IMR-90 (cell line): ENCODE results near the gene VSIG4. TPM values are rescaled to one million over a fixed set of nuclear protein-coding genes. Genes with fewer than 3 reads are reported as not detected.

Source experiments
- ATAC-seq: fragments of 200-7000 bp; cut with Tn5 transposase; 2 replicates; pipeline ENCODE4 v1.9.1; 2020; ENCODE audit warnings: low read depth, mild to moderate bottlenecking, moderate library complexity
- BruUV-seq: library from RNA; stranded (reverse); fragments of 400-500 nt; replicated peaks from 2 replicates; lab custom pipeline; 2021; lab: Mats Ljungman, UMichigan
- CTCF ChIA-PET: fragments of 300-600 bp; formaldehyde crosslinking; extraction: SDS; loops from one replicate; lab custom pipeline; 2021; ENCODE audit warnings: antibody characterized with exemption; lab: Yijun Ruan, JAX
- POLR2A ChIA-PET: fragments of 300-600 bp; sonication (Branson Sonifier 250); formaldehyde crosslinking; loops from one replicate; lab custom pipeline; 2022; ENCODE audit warnings: antibody characterized with exemption; ENCODE audit not compliant: unreplicated experiment; lab: Charles Lee
- DNase-seq: peaks from one replicate; pipeline ENCODE4 v3.0.0; 2013
- H2AFZ ChIP-seq: replicated peaks from 2 replicates; pipeline ENCODE3; 2013; ENCODE audit warnings: low read length, mild to moderate bottlenecking; ENCODE audit not compliant: poor library complexity
- H2AK5ac ChIP-seq: 2 replicates; pipeline ENCODE4 v1.6.1; 2013; ENCODE audit warnings: low read depth, low read length, inconsistent platforms
- H2AK9ac ChIP-seq: replicated peaks from 2 replicates; pipeline ENCODE3; 2013; ENCODE audit warnings: mild to moderate bottlenecking, low read depth, low read length, moderate library complexity; ENCODE audit not compliant: poor library complexity
- H2BK120ac ChIP-seq: 2 replicates; pipeline ENCODE4 v1.6.1; 2013; ENCODE audit warnings: low read depth, low read length, inconsistent platforms
- H2BK15ac ChIP-seq: 3 replicates; pipeline ENCODE4 v1.6.1; 2013; ENCODE audit warnings: low read depth, low read length, inconsistent platforms
- H2BK20ac ChIP-seq: 2 replicates; pipeline ENCODE4 v1.6.1; 2013; ENCODE audit warnings: low read depth, mild to moderate bottlenecking, inconsistent platforms, low read length, moderate library complexity
- H2BK5ac ChIP-seq: 2 replicates; pipeline ENCODE4 v1.6.1; 2013; ENCODE audit warnings: mild to moderate bottlenecking, low read depth, low read length, inconsistent platforms; ENCODE audit not compliant: poor library complexity, severe bottlenecking
- H3K14ac ChIP-seq: replicated peaks from 2 replicates; pipeline ENCODE4 v1.6.1; 2013; ENCODE audit warnings: low read depth, low read length, inconsistent platforms
- H3K18ac ChIP-seq: 2 replicates; pipeline ENCODE4 v1.6.1; 2013; ENCODE audit warnings: low read depth, low read length, control low read depth
- H3K23ac ChIP-seq: 2 replicates; pipeline ENCODE4 v1.6.1; 2013; ENCODE audit warnings: low read depth, low read length, inconsistent platforms
- H3K27ac ChIP-seq: 2 replicates; pipeline ENCODE4 v1.5.1; 2013; ENCODE audit warnings: mild to moderate bottlenecking, control low read depth, low read length; ENCODE audit not compliant: insufficient read depth
- H3K27me3 ChIP-seq: 2 replicates; pipeline ENCODE4 v1.6.1; 2013; ENCODE audit warnings: low read length; ENCODE audit not compliant: control insufficient read depth, insufficient read depth
- H3K36me3 ChIP-seq: 2 replicates; pipeline ENCODE4 v1.6.1; 2013; ENCODE audit warnings: low read length, mixed read lengths; ENCODE audit not compliant: control insufficient read depth, insufficient read depth
- H3K4ac ChIP-seq: 2 replicates; pipeline ENCODE4 v1.6.1; 2013; ENCODE audit warnings: low read depth, low read length, inconsistent platforms
- H3K4me1 ChIP-seq: 2 replicates; pipeline ENCODE4 v1.6.1; 2013; ENCODE audit warnings: low read length, mixed read lengths; ENCODE audit not compliant: control insufficient read depth, insufficient read depth
- H3K4me2 ChIP-seq: 2 replicates; pipeline ENCODE4 v1.6.1; 2013; ENCODE audit warnings: low read depth, mild to moderate bottlenecking, control low read depth, low read length, moderate library complexity
- H3K4me3 ChIP-seq: 2 replicates; pipeline ENCODE4 v1.5.1; 2013; ENCODE audit warnings: low read depth, mild to moderate bottlenecking, control low read depth, low read length, moderate library complexity; ENCODE audit not compliant: insufficient read depth
- H3K56ac ChIP-seq: 2 replicates; pipeline ENCODE4 v1.6.1; 2013; ENCODE audit warnings: low read length, inconsistent platforms; ENCODE audit not compliant: insufficient read depth; ENCODE audit errors: extremely low read depth
- H3K79me1 ChIP-seq, 2 experiments: 2 replicates each; pipeline ENCODE4 v1.6.1; 2013; ENCODE audit warnings: low read length in 2 of 2, inconsistent platforms in 1 of 2, low read depth in 1 of 2
- H3K9ac ChIP-seq: 2 replicates; pipeline ENCODE4 v1.6.1; 2013; ENCODE audit warnings: low read depth, low read length, control low read depth
- H3K9me1 ChIP-seq: 2 replicates; pipeline ENCODE4 v1.6.1; 2013; ENCODE audit warnings: low read length, inconsistent platforms; ENCODE audit not compliant: insufficient read depth
- H3K9me3 ChIP-seq: 2 replicates; pipeline ENCODE4 v1.6.1; 2013; ENCODE audit warnings: low read length; ENCODE audit not compliant: control insufficient read depth, insufficient read depth
- H4K20me1 ChIP-seq: 2 replicates; pipeline ENCODE4 v1.6.1; 2013; ENCODE audit warnings: low read length, inconsistent platforms; ENCODE audit not compliant: insufficient read depth
- H4K5ac ChIP-seq: 2 replicates; pipeline ENCODE4 v1.6.1; 2013; ENCODE audit warnings: mild to moderate bottlenecking, low read depth, low read length, control low read depth
- H4K8ac ChIP-seq, 2 experiments: 2 replicates each; pipeline ENCODE4 v1.6.1; 2013; ENCODE audit warnings: low read depth in 2 of 2, low read length in 2 of 2, control low read depth in 1 of 2, inconsistent platforms in 1 of 2
- H4K91ac ChIP-seq: 2 replicates; pipeline ENCODE4 v1.6.1; 2013; ENCODE audit warnings: low read depth, low read length, inconsistent platforms; ENCODE audit not compliant: insufficient read depth
- CHD1 ChIP-seq: IDR thresholded peaks from 2 replicates; pipeline ENCODE4 v1.6.1; 2012; ENCODE audit warnings: low read depth, low read length, improper control_type of control experiment
- MAFK ChIP-seq: IDR thresholded peaks from 2 replicates; pipeline ENCODE4 v1.6.1; 2012; ENCODE audit warnings: low read depth, low read length, improper control_type of control experiment
- SMC3 ChIP-seq: fragments of 150-350 bp; IDR thresholded peaks from 2 replicates; pipeline ENCODE4 v1.6.1; 2016; ENCODE audit warnings: low read depth, mild to moderate bottlenecking, antibody characterized with exemption, low read length, moderate library complexity
- WGBS, 2 experiments: methylation state at CpG; one replicate each; pipeline versions ENCODE4 v1.1.5 to v1.1.7; 2013; ENCODE audit warnings: missing lambda C conversion rate in 2 of 2; ENCODE audit not compliant: insufficient read length in 1 of 2; ENCODE audit errors: extremely low coverage in 2 of 2; 5-methylcytosine and 5-hydroxymethylcytosine counted together
- dilution Hi-C: fragments of 300-500 bp; cut with HindIII; formaldehyde crosslinking; loops from one replicate; pipeline ENCODE4 v1.14.3; 2018; ENCODE audit warnings: low sequenced_read_pairs; ENCODE audit not compliant: unreplicated experiment
- in situ Hi-C: fragments of 300-500 bp; cut with MboI; formaldehyde crosslinking; loops from 3 replicates; pipeline ENCODE4 v1.14.3; 2019; ENCODE audit warnings: low sequenced_read_pairs, inconsistent platforms, mixed read lengths
- intact Hi-C: fragments of 100-400 bp; cut with micrococcal nuclease; formaldehyde crosslinking; loops from 2 replicates; pipeline ENCODE4 v1.10.0; 2022
- polyA plus RNA-seq, 3 experiments: library from polyadenylated mRNA; depleted of rRNA; stranded (reverse); fragments of >200 nt; gene quantifications; 2 replicates each; pipeline ENCODE4 v1.2.3, GENCODE V29; 2012; ENCODE audit warnings: low replicate concordance in 1 of 3
- total RNA-seq: library from RNA; depleted of rRNA; stranded (reverse); fragments of >200 nt; gene quantifications from 2 replicates; pipeline ENCODE4 v1.2.3, GENCODE V29; 2012

VSIG4 gene
- total and polyA plus RNA-seq, 2 of the 4 experiments (the other 2 are of a cell fraction), result not detected

GRCh38 chrX:66013194-66013816 lies 26.6 kb downstream of the VSIG4 start:
- Histone ChIP-seq H4K5ac (no peak overlapping the region), H2BK5ac (no peak overlapping the region), H3K4me1 (no peaks in the 10 kb centered on the region), H3K56ac (no peak overlapping the region), H3K9me3 (no peaks in the 10 kb centered on the region), H3K9me1 (no peaks in the 10 kb centered on the region), H4K91ac (no peak overlapping the region), H2BK20ac (no peak overlapping the region), H4K20me1 (no peaks in the 10 kb centered on the region), H2AK5ac (no peak overlapping the region), H3K4ac (no peak overlapping the region), H3K27me3 (peaks cover 4% of the 10 kb centered on the region), H3K14ac (no peak overlapping the region), H3K18ac (no peak overlapping the region), H3K79me1 (no peaks in the 10 kb centered on the region), H2AK9ac (no peak overlapping the region), H4K8ac (no peak overlapping the region), H3K4me3 (no peak overlapping the region), H3K36me3 (no peaks in the 10 kb centered on the region), H2BK15ac (no peak overlapping the region), H3K9ac (no peak overlapping the region), H3K23ac (no peak overlapping the region), H3K4me2 (no peak overlapping the region), H2AFZ (no peak overlapping the region), H2BK120ac (no peak overlapping the region), H3K27ac (no peak overlapping the region)
- dilution Hi-C loops (no loop called here), intact Hi-C loops (no loop called here), in situ Hi-C loops (no loop called here)
- BruUV-seq, result no TSS peak
- no peak for DNase-seq
- no peak for ATAC-seq
- WGBS, 2 experiments, result no CpG with 5 or more reads among the region's 5 CpGs
- CTCF ChIA-PET, result no interaction called here
- no peak for TF ChIP-seq SMC3
- no peak for TF ChIP-seq MAFK
- no peak for TF ChIP-seq CHD1
- POLR2A ChIA-PET, result no interaction called here
